HG02885 (cell line): Measurements from ENCODE around the gene FBXL17.

Experiments
- ATAC-seq: cut with Tn5 transposase; IDR thresholded peaks from one replicate; pipeline ENCODE4 v1.9.1; 2021; ENCODE audit warnings: mild to moderate bottlenecking; ENCODE audit not compliant: unreplicated experiment, poor library complexity

FBXL17 gene

DNA sequence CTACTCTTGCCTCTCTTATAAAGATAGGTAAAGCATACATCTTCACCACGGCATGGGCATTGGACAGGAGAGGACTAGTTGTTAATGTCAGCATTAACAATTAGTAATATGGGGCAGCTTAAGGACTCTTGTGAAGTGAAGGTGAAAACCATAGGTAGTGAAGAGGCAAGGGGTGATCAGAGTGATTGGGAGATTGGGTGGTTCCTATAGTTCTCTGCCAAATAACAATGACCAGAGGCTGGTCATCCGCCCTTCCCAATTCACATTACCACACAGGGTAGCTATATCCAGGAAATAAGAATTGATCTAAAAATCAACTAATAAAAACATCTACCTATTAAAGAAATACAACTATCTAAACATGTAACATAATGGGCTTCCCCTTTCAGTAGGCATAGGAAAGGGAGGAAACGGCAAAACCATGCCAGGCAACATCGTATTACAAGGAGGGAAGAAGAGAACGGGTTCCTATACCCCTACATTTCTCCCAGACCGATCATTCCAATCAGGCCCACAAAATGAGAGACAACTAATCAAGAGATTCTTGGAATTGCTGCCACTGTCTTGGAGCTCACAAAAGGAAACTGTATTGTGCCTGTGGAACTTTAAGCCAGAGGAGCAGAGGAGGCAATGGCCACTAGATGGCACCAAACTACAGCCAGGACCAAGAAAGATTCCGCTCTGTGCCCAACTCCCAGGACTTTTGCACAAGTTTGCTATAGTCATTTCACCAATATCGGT lies 121.6 kb downstream of the FBXL17 start:
- ATAC-seq: peak; percentile 97

DNA sequence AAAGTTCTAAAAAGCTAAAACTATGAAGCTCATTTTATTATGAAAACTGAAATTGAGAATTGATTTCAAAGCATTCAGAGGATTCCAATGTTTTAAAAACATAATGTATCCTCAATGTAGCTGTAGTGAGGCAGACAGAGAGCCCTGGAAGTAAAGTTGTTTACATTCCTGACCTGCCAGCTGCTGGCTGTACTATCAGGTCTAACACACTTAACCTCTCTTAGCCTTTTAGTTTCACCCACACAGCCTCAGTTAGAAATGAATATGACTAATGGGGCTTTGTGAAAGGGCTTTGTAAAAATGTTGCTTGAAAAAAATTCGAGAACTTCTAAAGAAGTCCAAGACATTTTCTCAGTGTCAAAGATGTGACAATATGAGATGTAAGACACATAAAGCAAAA lies 122.6 kb downstream of the FBXL17 start:
- peak; percentile 30 for ATAC-seq

DNA sequence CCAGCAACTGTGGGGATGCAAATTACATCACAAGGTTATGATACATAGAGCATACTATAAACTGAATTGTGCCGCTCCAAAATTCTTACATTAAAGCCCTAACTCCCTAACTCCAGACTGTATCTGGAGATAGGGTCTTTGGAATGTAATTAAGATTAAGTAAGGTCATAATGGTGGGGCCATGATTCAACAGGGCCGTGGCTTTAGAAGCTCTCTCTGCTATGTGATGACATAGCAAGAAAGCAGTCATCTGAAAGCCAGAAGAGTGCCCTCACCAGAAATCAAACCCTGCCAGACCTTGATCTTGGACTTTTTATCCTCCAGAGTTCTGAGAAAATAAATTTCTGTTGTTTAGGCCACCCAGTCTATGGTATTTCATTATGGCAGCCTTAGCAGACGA lies 123.9 kb downstream of the FBXL17 start:
- no peak for ATAC-seq

GRCh38 chr5:108255468-108255867 lies 126.4 kb downstream of the FBXL17 start:
- no peak for ATAC-seq

- ATAC-seq: no peak
Observed at GRCh38 chr5:108251350-108251749, 130.5 kb downstream of the FBXL17 start.

- ATAC-seq: no peak
Observed at GRCh38 chr5:108249785-108250426, 132.0 kb downstream of the FBXL17 start.

DNA sequence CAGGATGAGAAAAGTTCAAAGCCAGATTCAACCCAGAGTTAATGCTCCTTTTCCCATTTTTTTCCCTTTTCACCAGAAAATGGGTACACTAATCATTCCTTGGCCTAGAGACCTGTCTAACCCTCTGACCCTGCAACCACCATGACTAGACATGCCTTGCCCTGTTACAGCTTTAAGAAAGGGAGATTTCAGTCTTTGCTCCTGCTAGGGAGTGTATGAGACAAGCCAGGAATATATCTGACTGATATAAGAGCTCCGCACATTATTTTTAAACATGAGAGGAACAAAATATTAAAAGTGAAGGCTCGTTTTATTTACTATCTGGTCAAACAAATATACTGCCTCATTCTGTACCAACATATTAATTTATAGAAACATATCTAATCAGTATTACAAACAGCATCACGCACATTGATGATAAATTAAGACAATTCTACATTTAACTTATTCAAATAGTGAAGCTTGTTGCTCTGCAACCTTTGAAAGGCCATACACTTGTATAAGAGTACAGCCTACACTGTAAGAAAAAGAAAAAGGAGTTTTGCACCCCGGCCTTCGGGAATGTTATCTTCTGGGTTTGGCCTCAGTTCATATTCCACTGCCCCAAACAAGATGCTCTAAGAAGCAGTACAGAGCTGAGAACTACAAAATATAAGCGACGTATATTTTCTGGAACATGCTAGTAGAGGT lies 132.7 kb downstream of the FBXL17 start:
- ATAC-seq: no peak

- no peak for ATAC-seq
Observed at GRCh38 chr5:108238936-108239887, 142.7 kb downstream of the FBXL17 start.

- no peak for ATAC-seq
Observed at GRCh38 chr5:108238461-108238860, 143.4 kb downstream of the FBXL17 start.

DNA sequence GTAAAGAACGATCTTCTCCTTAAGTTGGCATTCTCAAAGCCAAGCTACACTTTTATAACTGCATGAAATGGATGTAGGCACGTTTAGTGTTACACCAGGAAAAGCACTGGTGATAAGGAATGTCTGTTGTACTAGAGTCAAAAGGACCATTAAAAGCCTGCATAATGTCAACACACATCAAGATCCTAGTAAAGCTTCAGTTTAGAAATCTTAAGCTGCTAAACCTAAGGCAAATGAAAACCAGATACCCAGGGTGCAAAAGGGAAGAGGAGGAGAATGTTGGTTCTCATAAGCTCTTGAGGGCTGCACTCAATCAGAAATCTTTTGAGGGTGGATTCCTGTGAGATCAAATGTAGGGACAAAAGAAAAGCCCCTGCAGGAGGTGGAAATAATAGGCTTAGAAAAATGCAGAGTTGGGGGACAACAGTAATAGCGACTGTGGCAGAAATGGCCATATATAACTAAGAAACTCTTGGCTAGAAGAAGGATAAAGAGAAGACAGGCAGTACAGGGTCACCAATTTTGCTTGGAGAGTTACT lies 148.2 kb downstream of the FBXL17 start:
- ATAC-seq: no peak

GRCh38 chr5:108232805-108233204 lies 149.1 kb downstream of the FBXL17 start:
- ATAC-seq: no peak

DNA sequence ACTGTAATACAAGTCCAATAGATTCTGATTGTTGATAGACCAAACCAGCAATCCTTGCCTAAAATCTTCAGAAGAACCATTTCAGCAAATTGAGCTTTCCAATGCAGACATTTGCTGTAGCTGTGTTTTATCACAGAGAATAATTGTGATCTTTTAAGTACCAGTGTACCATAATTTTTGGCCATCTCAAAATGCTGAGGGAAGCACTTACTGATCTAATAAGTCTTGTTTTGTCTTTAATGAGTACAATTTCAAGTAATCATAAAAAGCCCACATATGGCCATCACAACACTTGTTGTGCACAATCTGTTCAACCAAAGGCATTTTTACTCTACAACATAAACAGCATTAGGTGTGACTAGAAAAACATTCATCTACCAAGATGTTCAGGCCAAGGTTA lies 159.9 kb downstream of the FBXL17 start:
- ATAC-seq: no peak

GRCh38 chr5:108220834-108221233 lies 161.1 kb downstream of the FBXL17 start:
- no peak for ATAC-seq

- ATAC-seq: no peak
Observed at GRCh38 chr5:108216890-108217289, 165.0 kb downstream of the FBXL17 start.

GRCh38 chr5:108214857-108215256 lies 167.0 kb downstream of the FBXL17 start:
- no peak for ATAC-seq

DNA sequence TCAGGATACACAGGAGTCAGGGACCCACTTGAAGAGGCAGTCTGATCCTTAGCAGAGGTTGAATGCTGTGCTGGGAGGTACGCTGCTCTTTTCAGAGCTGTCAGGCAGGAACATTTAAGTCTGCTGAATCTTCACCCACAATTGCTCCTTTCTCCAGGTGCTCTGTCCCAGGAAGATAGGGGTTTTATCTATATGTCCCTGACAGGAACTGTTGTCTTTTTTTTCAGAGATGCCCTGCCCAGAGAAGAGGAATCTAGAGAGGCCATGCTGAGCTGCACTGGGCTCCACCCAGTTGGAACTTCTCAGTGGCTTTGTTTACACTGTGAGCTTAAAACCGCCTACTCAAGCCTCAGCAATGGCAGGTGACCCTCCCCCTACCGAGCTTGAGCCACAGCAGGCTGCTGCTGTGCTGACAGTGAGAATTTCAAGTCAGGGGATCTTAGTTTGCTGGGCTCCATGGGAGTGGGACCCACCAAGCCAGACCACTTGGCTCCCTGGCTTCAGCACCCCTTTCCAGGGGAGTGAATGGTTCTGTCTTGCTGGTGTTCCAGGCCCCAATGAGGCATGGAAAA lies 169.0 kb downstream of the FBXL17 start:
- no peak for ATAC-seq

GRCh38 chr5:108206707-108207106 lies 175.2 kb downstream of the FBXL17 start:
- peak; percentile 82 for ATAC-seq

DNA sequence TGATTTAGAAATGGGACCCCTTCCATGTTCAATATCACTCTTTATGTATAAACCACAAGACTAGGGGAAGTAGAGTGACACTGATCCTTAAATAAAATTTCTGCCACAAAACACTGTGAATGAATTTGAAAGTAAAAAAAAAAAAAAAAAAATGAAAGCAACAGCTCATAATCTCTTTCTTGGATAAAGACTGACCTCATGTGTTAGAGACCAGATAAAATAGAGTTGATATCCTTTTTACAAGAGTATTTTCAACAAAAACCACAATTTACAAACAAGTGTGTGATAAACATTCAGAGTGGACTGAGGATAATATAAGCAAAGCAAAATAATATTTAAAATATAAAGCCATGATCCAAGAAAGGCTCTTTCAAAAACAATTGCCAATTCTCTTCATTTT lies 180.2 kb downstream of the FBXL17 start:
- no peak for ATAC-seq

DNA sequence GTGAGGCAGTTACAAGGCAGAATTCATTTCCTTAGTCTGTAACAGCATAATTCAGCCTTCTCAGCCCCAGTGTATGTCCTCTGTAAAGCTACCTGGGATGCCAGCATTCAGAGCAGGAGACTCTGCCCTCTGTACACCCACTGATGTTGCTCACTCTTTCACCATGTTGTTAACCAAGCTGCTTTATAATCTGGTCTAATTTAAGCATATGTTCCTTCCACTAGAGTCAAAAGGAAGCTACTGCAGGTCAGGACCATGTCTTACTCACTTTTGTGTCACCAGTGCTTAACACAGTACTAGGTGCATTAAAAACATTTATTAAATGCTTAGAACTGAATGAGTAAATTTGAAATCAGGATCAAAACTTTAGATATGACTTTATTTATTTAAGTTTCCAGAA lies 185.6 kb downstream of the FBXL17 start:
- ATAC-seq: no peak
